GM12878 (cell line): ENCODE results near the gene GPC5. TPM values are rescaled to one million over a fixed set of nuclear protein-coding genes. Genes with fewer than 3 reads are reported as not detected.

Source experiments
- ATAC-seq: fragments of 200-7000 bp; cut with Tn5 transposase; 3 replicates; pipeline ENCODE4 v1.9.1; 2020; ENCODE audit warnings: mild to moderate bottlenecking, moderate library complexity
- BruUV-seq: library from RNA; stranded (reverse); fragments of 400-500 nt; replicated peaks from 2 replicates; lab custom pipeline; 2021; lab: Mats Ljungman, UMichigan
- CTCF ChIA-PET: fragments of 300-600 bp; sonication (Branson Sonifier 250); formaldehyde crosslinking; extraction: SDS; loops from one replicate; lab custom pipeline; 2021; ENCODE audit warnings: inconsistent platforms; lab: Yijun Ruan, JAX
- POLR2A ChIA-PET: fragments of 350-600 bp; formaldehyde crosslinking; extraction: SDS; loops from one replicate; lab custom pipeline; 2021; ENCODE audit warnings: inconsistent platforms; lab: Charles Lee
- RAD21 ChIA-PET: fragments of 300-600 bp; sonication (Branson Sonifier 250); formaldehyde crosslinking; loops from one replicate; lab custom pipeline; 2023; ENCODE audit warnings: antibody characterized with exemption; ENCODE audit not compliant: unreplicated experiment; lab: Charles Lee
- SMC1A ChIA-PET: fragments of 300-600 bp; sonication (Branson Sonifier 250); formaldehyde crosslinking; loops from one replicate; lab custom pipeline; 2023; ENCODE audit not compliant: unreplicated experiment, uncharacterized antibody; lab: Charles Lee
- DNase-seq: peaks from one replicate; pipeline ENCODE4 v3.0.0-alpha.2; 2011; ENCODE audit warnings: low read depth, low spot score
- FAIRE-seq: peaks from 3 replicates; lab custom pipeline; 2011; peaks lifted over from hg19 to GRCh38; lab: Jason Lieb, UNC
- H2AFZ ChIP-seq: 2 replicates; pipeline ENCODE4 v1.6.0; 2011; ENCODE audit warnings: low read depth, low read length, control low read depth; ENCODE audit not compliant: control insufficient read depth
- H3K27ac ChIP-seq: 2 replicates; pipeline ENCODE4 v1.5.1; 2011; ENCODE audit warnings: control low read depth; ENCODE audit not compliant: control insufficient read depth, insufficient read depth
- H3K27me3 ChIP-seq, 2 experiments: replicated peaks in 1 of 2; 2 replicates each; pipeline versions ENCODE4 v1.6.0 to v1.6.1; 2011; ENCODE audit warnings: low read length in 1 of 2; ENCODE audit not compliant: control insufficient read depth in 2 of 2, insufficient read depth in 2 of 2
- H3K36me3 ChIP-seq, 2 experiments: 2 replicates each; pipeline ENCODE4 v1.5.1; 2011; ENCODE audit warnings: low read length in 1 of 2; ENCODE audit not compliant: control insufficient read depth in 2 of 2, insufficient read depth in 2 of 2
- H3K4me1 ChIP-seq: 2 replicates; pipeline ENCODE4 v1.6.1; 2011; ENCODE audit warnings: mild to moderate bottlenecking, low read length, moderate library complexity, mixed read lengths; ENCODE audit not compliant: control insufficient read depth, insufficient read depth
- H3K4me2 ChIP-seq: 2 replicates; pipeline ENCODE4 v1.6.0; 2011; ENCODE audit warnings: control low read depth; ENCODE audit not compliant: control insufficient read depth, insufficient read depth
- H3K4me3 ChIP-seq: fragments of 200-600 bp; sonication (generic); 2 replicates; pipeline ENCODE4 v1.5.1; 2016
- H3K79me2 ChIP-seq: 2 replicates; pipeline ENCODE4 v1.6.0; 2011; ENCODE audit warnings: low read length; ENCODE audit not compliant: control insufficient read depth, insufficient read depth
- H3K9ac ChIP-seq: 2 replicates; pipeline ENCODE4 v1.8.0; 2011; ENCODE audit warnings: low read length, control low read depth, mixed read lengths; ENCODE audit not compliant: control insufficient read depth, insufficient read depth
- H3K9me3 ChIP-seq: replicated peaks from 3 replicates; pipeline ENCODE4 v1.5.1; 2011; ENCODE audit warnings: mild to moderate bottlenecking, low read length; ENCODE audit not compliant: control insufficient read depth, insufficient read depth
- H4K20me1 ChIP-seq: 2 replicates; pipeline ENCODE4 v1.6.0; 2011; ENCODE audit not compliant: control insufficient read depth, insufficient read depth
- E4F1 ChIP-seq: fragments of 450-650 bp; IDR thresholded peaks from 2 replicates; pipeline ENCODE4 v1.6.1; 2018; ENCODE audit warnings: borderline replicate concordance, mild to moderate bottlenecking; ENCODE audit not compliant: partially characterized antibody
- ESRRA ChIP-seq: IDR thresholded peaks from 2 replicates; pipeline ENCODE4 v1.6.1; 2012; ENCODE audit warnings: mild to moderate bottlenecking, low read length, improper control_type of control experiment
- EZH2 ChIP-seq: IDR thresholded peaks from 2 replicates; pipeline ENCODE4 v1.6.1; 2012; ENCODE audit warnings: low read depth, mild to moderate bottlenecking, control low read depth, inconsistent platforms, low read length, borderline replicate concordance; ENCODE audit not compliant: control insufficient read depth
- FOXK2 ChIP-seq: fragments of 450-650 bp; IDR thresholded peaks from 2 replicates; pipeline ENCODE4 v1.6.1; 2017; ENCODE audit warnings: mild to moderate bottlenecking, moderate library complexity
- GATAD2B ChIP-seq: fragments of 450-650 bp; conservative IDR thresholded peaks from 2 replicates; pipeline ENCODE4 v1.6.1; 2017; ENCODE audit warnings: low read depth, mild to moderate bottlenecking, moderate library complexity
- HDAC2 ChIP-seq: fragments of 200-600 bp; sonication (generic); IDR thresholded peaks from 2 replicates; pipeline ENCODE4 v1.6.1; 2017
- HDGF ChIP-seq: fragments of 450-650 bp; IDR thresholded peaks from 2 replicates; pipeline ENCODE4 v1.6.1; 2016; ENCODE audit warnings: antibody characterized with exemption
- MYC ChIP-seq: IDR thresholded peaks from 2 replicates; pipeline ENCODE4 v1.6.1; 2011; ENCODE audit warnings: mild to moderate bottlenecking, low read length, moderate library complexity, inconsistent platforms; ENCODE audit not compliant: insufficient read depth, insufficient replicate concordance, insufficient read length, severe bottlenecking
- NR2C2 ChIP-seq: IDR thresholded peaks from 2 replicates; pipeline ENCODE4 v1.6.1; 2011; ENCODE audit warnings: borderline replicate concordance, low read depth; ENCODE audit not compliant: control insufficient read depth, insufficient read length
- RCOR1 ChIP-seq: conservative IDR thresholded peaks from 2 replicates; pipeline ENCODE4 v1.6.1; 2012; ENCODE audit warnings: low read depth, low read length, improper control_type of control experiment
- RUNX3 ChIP-seq: IDR thresholded peaks from 2 replicates; pipeline ENCODE4 v1.6.1; 2012; ENCODE audit warnings: low read length, inconsistent platforms
- SUPT20H ChIP-seq: IDR thresholded peaks from 2 replicates; pipeline ENCODE4 v1.6.1; 2011; ENCODE audit warnings: low read depth, mild to moderate bottlenecking, low read length, moderate library complexity, borderline replicate concordance; ENCODE audit not compliant: control insufficient read depth
- TAF1 ChIP-seq: IDR thresholded peaks from 2 replicates; pipeline ENCODE4 v1.6.1; 2011; ENCODE audit warnings: mild to moderate bottlenecking, low read depth, low read length, borderline replicate concordance
- TCF12 ChIP-seq: IDR thresholded peaks from 2 replicates; pipeline ENCODE4 v1.6.1; 2011; ENCODE audit warnings: low read depth, mild to moderate bottlenecking, low read length
- ZNF24 ChIP-seq: fragments of 450-650 bp; IDR thresholded peaks from 2 replicates; pipeline ENCODE4 v1.6.1; 2017; ENCODE audit warnings: antibody characterized with exemption, mild to moderate bottlenecking
- WGBS: methylation state at CpG from one replicate; pipeline ENCODE4 v1.1.6; 2016; ENCODE audit warnings: low lambda C conversion rate; ENCODE audit not compliant: insufficient replicate concordance, insufficient coverage; ENCODE audit errors: missing lambda C conversion rate; 5-methylcytosine and 5-hydroxymethylcytosine counted together
- in situ Hi-C: fragments of 300-500 bp; cut with MboI; formaldehyde crosslinking; loops from 9 replicates; pipeline ENCODE4 v1.14.3; 2018; ENCODE audit warnings: mixed read lengths
- intact Hi-C: fragments of 100-400 bp; cut with micrococcal nuclease; formaldehyde crosslinking; loops from one replicate; pipeline ENCODE4 v1.14.2; 2022; ENCODE audit not compliant: unreplicated experiment
- polyA plus RNA-seq, 11 experiments: library from polyadenylated mRNA; depleted of rRNA in 4 of 11; unstranded in 6 of 11; stranded (reverse) in 5 of 11; fragments of >200 nt; fragmentation: Nextera tagmentation in 4 of 11; fragmentation: Illumina TruSeq in 1 of 11; extraction: Ambion mirVana in 4 of 11; extraction: Trizol in 1 of 11; gene quantifications; 1 replicate in 1 of 11; 2 replicates in 10 of 11; pipeline versions ENCODE4 v1.2.1 to v1.2.3, GENCODE V29; 2011 to 2016; ENCODE audit warnings: inconsistent platforms in 2 of 11, missing spikeins in 2 of 11, low read depth in 1 of 11
- total RNA-seq, 4 experiments: library from RNA; depleted of rRNA in 3 of 4; stranded (reverse); fragments of >200 nt in 3 of 4; fragmentation: Illumina TruSeq in 1 of 4; extraction: Trizol in 1 of 4; gene quantifications; 2 replicates each; pipeline versions ENCODE4 v1.2.1 to v1.2.3, GENCODE V29; 2013 to 2021

Gene GPC5
- total and polyA plus RNA-seq, 10 of the 15 experiments (the other 5 are each of a cell fraction or from before 2014, with no cell fraction given): 0.05 to 0.87 (median 0.44) TPM; not detected in 1

- POLR2A ChIA-PET: no interaction called here
These were observed 193.9 kb downstream of the GPC5 start for GRCh38 chr13:91592056-91593014.

More at GRCh38 chr13:91592056-91593014, 193.9 kb downstream of the GPC5 start:
- no peak; the same call in 2 of the 3 replicates for ATAC-seq
- no peak overlapping the region for H3K27ac ChIP-seq
- H3K4me1 ChIP-seq: no peaks in the 10 kb centered on the region
- H4K20me1 ChIP-seq: no peaks in the 10 kb centered on the region
- H2AFZ ChIP-seq: no peak overlapping the region
- TF ChIP-seq RCOR1: no peak
- no peak for TF ChIP-seq FOXK2
- TF ChIP-seq EZH2: no peak
- TF ChIP-seq MYC: no peak
- TF ChIP-seq TAF1: no peak
- TF ChIP-seq HDAC2: no peak
- TF ChIP-seq TCF12: no peak
- TF ChIP-seq HDGF: no peak
- TF ChIP-seq RUNX3: no peak
- no peak for TF ChIP-seq NR2C2
- no peak for TF ChIP-seq ZNF24
- TF ChIP-seq SUPT20H: no peak
- TF ChIP-seq E4F1: no peak
- TF ChIP-seq ESRRA: no peak
- TF ChIP-seq GATAD2B: no peak
- FAIRE-seq: no peak
- intact Hi-C loops (no loop called here), in situ Hi-C loops (no loop called here)
- CTCF ChIA-PET: no interaction called here
- no peak overlapping the region for H3K9ac ChIP-seq
- H3K4me3 ChIP-seq: no peak overlapping the region
- no peaks in the 10 kb centered on the region for H3K36me3 ChIP-seq
- H3K4me2 ChIP-seq: no peak overlapping the region
- RAD21 ChIA-PET: no interaction called here
- SMC1A ChIA-PET: no interaction called here
- no peak for DNase-seq
- H3K79me2 ChIP-seq: no peaks in the 10 kb centered on the region
- H3K27me3 ChIP-seq: no peaks in the 10 kb centered on the region
- no peaks in the 10 kb centered on the region for H3K9me3 ChIP-seq
- WGBS: 17% methylated on average over 6 of the region's 6 CpGs
- BruUV-seq: no TSS peak
